ENCODE results near the gene PSD4.

The PSD4 gene

GRCh38 chr2:113209011-113209645, 35.4 kb downstream of the PSD4 start:
- no peak for ATAC-seq
- no peak for TF ChIP-seq BACH2 (CRISPR knock-in tag; IDR thresholded peaks at IDR 0.05; ENCODE audit: borderline replicate concordance)
- TF ChIP-seq PPARA (CRISPR knock-in tag; IDR thresholded peaks at IDR 0.05; ENCODE audit: borderline replicate concordance), result no peak
- no peak for TF ChIP-seq PATZ1 (CRISPR knock-in tag; IDR thresholded peaks at IDR 0.05; ENCODE audit: borderline replicate concordance)
- TF ChIP-seq CSRNP3 (CRISPR knock-in tag; IDR thresholded peaks at IDR 0.05), result no peak
- TF ChIP-seq TOX (CRISPR knock-in tag; IDR thresholded peaks at IDR 0.05; ENCODE audit: borderline replicate concordance), result no peak
- TF ChIP-seq ZC3H10 (CRISPR knock-in tag; IDR thresholded peaks at IDR 0.05), result no peak
- TF ChIP-seq POU6F1 (CRISPR knock-in tag; IDR thresholded peaks at IDR 0.05; ENCODE audit: borderline replicate concordance, low read depth), result no peak
- TF ChIP-seq ZNF8 (CRISPR knock-in tag; IDR thresholded peaks at IDR 0.05), result no peak
- TF ChIP-seq CSDC2 (CRISPR knock-in tag; IDR thresholded peaks at IDR 0.05), result no peak
- no peak for TF ChIP-seq RARB (CRISPR knock-in tag; IDR thresholded peaks at IDR 0.05)
- TF ChIP-seq ZFP30 (CRISPR knock-in tag; IDR thresholded peaks at IDR 0.05), result no peak
- no peak for TF ChIP-seq OSR1 (CRISPR knock-in tag; IDR thresholded peaks at IDR 0.05)
- no peak for TF ChIP-seq ZFP3 (CRISPR knock-in tag; IDR thresholded peaks at IDR 0.05)
- no peak for TF ChIP-seq ESRRG (CRISPR knock-in tag; IDR thresholded peaks at IDR 0.05)
- no peak for TF ChIP-seq ZNF565 (CRISPR knock-in tag; conservative IDR thresholded peaks at IDR 0.05; ENCODE audit: low read depth)
- no peak for TF ChIP-seq ISL1 (CRISPR knock-in tag; IDR thresholded peaks at IDR 0.05)
- no peak for TF ChIP-seq TSHZ2 (CRISPR knock-in tag; IDR thresholded peaks at IDR 0.05)
- TF ChIP-seq TCF4 (CRISPR knock-in tag; IDR thresholded peaks at IDR 0.05; ENCODE audit: borderline replicate concordance), result no peak

GRCh38 chr2:113209646-113210171, 35.9 kb downstream of the PSD4 start:
- no peak for ATAC-seq
- TF ChIP-seq ZFP30 (CRISPR knock-in tag; IDR thresholded peaks at IDR 0.05) (no peak), PPARA (CRISPR knock-in tag; IDR thresholded peaks at IDR 0.05; ENCODE audit: borderline replicate concordance) (no peak), RARB (CRISPR knock-in tag; IDR thresholded peaks at IDR 0.05) (no peak), ZNF565 (CRISPR knock-in tag; conservative IDR thresholded peaks at IDR 0.05; ENCODE audit: low read depth) (no peak), GLIS3 (CRISPR knock-in tag; IDR thresholded peaks at IDR 0.05) (no peak), TOX (CRISPR knock-in tag; IDR thresholded peaks at IDR 0.05; ENCODE audit: borderline replicate concordance) (no peak), ISL1 (CRISPR knock-in tag; IDR thresholded peaks at IDR 0.05) (no peak), ZFP3 (CRISPR knock-in tag; IDR thresholded peaks at IDR 0.05) (no peak), TSHZ2 (CRISPR knock-in tag; IDR thresholded peaks at IDR 0.05) (no peak), ZC3H10 (CRISPR knock-in tag; IDR thresholded peaks at IDR 0.05) (no peak), CSRNP3 (CRISPR knock-in tag; IDR thresholded peaks at IDR 0.05) (no peak), PATZ1 (CRISPR knock-in tag; IDR thresholded peaks at IDR 0.05; ENCODE audit: borderline replicate concordance) (no peak), POU6F1 (CRISPR knock-in tag; IDR thresholded peaks at IDR 0.05; ENCODE audit: borderline replicate concordance, low read depth) (no peak), TCF4 (CRISPR knock-in tag; IDR thresholded peaks at IDR 0.05; ENCODE audit: borderline replicate concordance) (no peak)

Data from SK-N-SH treated with all-trans-retinoic acid at 6 μM for 48 hours (cell line).